ENCODE measurements around the gene RHOBTB3. TPM values are rescaled to one million over a fixed set of nuclear protein-coding genes. Genes with fewer than 3 reads are reported as not detected.

The RHOBTB3 gene
- total RNA-seq, 6 donors from 2014 or later: 42.4 to 104 (median 60.9) TPM

DNA sequence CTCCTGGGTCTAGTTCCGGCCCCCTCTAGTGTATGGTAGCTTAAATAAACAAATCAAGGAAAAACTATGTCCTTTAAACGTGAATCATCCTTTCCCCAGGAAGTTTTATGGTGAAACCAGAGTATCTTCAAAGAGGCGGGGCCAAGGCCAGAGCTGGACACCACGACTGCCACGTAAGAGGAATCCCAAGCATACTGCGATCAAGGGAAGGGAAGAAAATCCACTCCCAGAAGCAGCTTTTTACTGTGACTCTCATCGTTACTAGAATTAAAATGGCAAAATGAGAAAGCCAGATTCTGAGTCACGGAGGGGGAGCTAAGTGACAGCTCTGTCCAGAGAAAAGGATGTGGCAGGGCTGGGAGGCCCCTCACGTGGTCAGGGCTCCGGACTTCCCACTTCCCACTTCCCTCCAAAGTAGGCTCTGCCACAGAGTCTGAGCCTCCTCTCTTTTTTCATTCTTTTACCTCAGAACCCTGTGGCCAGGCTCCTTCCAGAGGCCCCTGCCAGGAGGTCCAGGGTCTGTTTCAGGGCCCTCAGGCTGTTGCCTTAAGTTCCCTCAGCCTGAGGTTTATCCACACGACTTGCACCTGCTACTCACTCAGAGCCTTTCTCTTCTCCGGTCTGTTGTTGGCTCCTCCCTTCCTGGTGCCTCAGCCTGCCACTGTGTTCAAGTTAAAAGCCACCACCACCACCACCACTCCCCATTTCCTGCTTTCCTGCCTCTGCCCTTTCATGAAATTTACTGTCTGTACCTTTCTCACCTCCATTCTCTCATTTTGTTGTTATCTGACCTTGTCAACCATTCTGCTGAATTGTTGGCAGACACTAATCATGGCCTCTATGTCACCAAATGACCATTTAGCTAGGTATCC, 92.8 kb downstream of the RHOBTB3 start:
- H3K36me3 ChIP-seq: no peaks in the 10 kb centered on the region
- no peaks in the 10 kb centered on the region for H3K9me3 ChIP-seq
- 30 to 32% methylated on average over 12 of the region's 12 CpGs for WGBS, 2 donors
- ATAC-seq (ENCODE audit: low FRiP score in 2 of 2): peak; percentile 67 to 79
- DNase-seq: peak in 1 of 2 donors; percentile 84
- no peaks in the 10 kb centered on the region for H3K27me3 ChIP-seq
- peak overlapping the region; percentile 89 to 97 (median 94) for H3K27ac ChIP-seq
- H3K4me1 ChIP-seq: peaks cover 38 to 75% (median 50%) of the 10 kb centered on the region in 4 donors
- TF ChIP-seq EP300 (IDR thresholded peaks at IDR 0.05) (no peak), POLR2A (IDR thresholded peaks at IDR 0.05) (peak in 2 of 4 donors; percentile 35 to 48), POLR2AphosphoS5 (IDR thresholded peaks at IDR 0.05) (peak; percentile 48 to 58)
- H3K4me3 ChIP-seq: peak overlapping the region in 3 of 4 donors; percentile 72 to 74 (median 73)

DNA sequence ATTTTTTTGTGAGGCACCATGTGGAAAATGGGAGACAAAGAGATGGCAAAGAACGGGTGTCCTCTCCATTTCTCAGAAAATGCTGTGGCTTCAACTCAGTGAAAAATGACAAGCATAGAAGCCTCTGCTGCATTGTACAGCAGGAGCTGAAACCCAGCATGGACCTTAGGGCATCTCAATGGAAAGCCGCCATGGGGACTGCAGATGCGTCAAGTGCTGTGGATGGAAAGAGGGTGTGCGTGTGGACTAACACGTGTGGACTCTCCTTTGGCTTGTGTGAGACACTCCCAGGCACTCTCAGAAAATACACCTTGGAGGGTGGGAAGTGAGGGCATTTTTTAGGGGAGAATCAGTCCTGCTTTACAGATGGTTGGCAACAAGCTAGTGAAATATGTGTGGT, 93.6 kb downstream of the RHOBTB3 start:
- Histone ChIP-seq H3K4me1 (peaks cover 35 to 67% (median 42%) of the 10 kb centered on the region in 4 donors), H3K9me3 (no peaks in the 10 kb centered on the region), H3K4me3 (no peak overlapping the region), H3K36me3 (no peaks in the 10 kb centered on the region), H3K27ac (peak overlapping the region; percentile 89 to 97 (median 94)), H3K27me3 (no peaks in the 10 kb centered on the region)
- no peak for ATAC-seq (ENCODE audit: low FRiP score in 2 of 2)
- 90 to 94% methylated on average over 5 of the region's 5 CpGs for WGBS, 2 donors
- TF ChIP-seq POLR2AphosphoS5 (IDR thresholded peaks at IDR 0.05) (no peak), POLR2A (IDR thresholded peaks at IDR 0.05) (no peak), EP300 (IDR thresholded peaks at IDR 0.05) (no peak)
- TF ChIP-seq, protein P1, sequence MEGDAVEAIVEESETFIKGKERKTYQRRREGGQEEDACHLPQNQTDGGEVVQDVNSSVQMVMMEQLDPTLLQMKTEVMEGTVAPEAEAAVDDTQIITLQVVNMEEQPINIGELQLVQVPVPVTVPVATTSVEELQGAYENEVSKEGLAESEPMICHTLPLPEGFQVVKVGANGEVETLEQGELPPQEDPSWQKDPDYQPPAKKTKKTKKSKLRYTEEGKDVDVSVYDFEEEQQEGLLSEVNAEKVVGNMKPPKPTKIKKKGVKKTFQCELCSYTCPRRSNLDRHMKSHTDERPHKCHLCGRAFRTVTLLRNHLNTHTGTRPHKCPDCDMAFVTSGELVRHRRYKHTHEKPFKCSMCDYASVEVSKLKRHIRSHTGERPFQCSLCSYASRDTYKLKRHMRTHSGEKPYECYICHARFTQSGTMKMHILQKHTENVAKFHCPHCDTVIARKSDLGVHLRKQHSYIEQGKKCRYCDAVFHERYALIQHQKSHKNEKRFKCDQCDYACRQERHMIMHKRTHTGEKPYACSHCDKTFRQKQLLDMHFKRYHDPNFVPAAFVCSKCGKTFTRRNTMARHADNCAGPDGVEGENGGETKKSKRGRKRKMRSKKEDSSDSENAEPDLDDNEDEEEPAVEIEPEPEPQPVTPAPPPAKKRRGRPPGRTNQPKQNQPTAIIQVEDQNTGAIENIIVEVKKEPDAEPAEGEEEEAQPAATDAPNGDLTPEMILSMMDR (IDR thresholded peaks at IDR 0.05): no peak
- no peak for DNase-seq

DNA sequence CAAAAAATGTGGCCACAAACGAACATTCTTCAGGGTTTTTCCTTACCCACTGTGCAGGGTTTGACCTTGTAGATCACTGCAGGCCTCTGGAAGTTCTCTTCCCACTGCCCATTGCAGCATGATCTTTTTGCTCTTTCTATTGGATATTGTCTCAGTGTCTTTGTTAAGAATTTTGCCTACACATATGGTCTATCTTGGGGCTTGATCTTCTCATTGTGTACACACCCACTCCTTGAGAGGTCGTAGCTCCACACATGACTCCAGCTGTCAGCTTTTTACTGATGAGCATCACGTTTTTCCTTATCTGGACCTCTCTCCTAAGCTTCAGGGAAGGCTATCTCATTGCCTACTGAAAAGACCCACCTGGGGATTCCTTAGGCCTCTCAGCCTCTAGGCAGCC, 94.4 kb downstream of the RHOBTB3 start:
- Histone ChIP-seq H3K9me3 (no peaks in the 10 kb centered on the region), H3K27ac (no peak overlapping the region), H3K4me1 (peaks cover 30 to 60% (median 37%) of the 10 kb centered on the region in 4 donors), H3K27me3 (no peaks in the 10 kb centered on the region), H3K36me3 (no peaks in the 10 kb centered on the region), H3K4me3 (no peak overlapping the region)
- DNase-seq (no peak), ATAC-seq (ENCODE audit: low FRiP score in 2 of 2) (no peak)
- 60 to 63% methylated on average over 3 of the region's 3 CpGs for WGBS, 2 donors
- TF ChIP-seq, protein P1 (IDR thresholded peaks at IDR 0.05): no peak
- TF ChIP-seq EP300 (IDR thresholded peaks at IDR 0.05): no peak

DNA sequence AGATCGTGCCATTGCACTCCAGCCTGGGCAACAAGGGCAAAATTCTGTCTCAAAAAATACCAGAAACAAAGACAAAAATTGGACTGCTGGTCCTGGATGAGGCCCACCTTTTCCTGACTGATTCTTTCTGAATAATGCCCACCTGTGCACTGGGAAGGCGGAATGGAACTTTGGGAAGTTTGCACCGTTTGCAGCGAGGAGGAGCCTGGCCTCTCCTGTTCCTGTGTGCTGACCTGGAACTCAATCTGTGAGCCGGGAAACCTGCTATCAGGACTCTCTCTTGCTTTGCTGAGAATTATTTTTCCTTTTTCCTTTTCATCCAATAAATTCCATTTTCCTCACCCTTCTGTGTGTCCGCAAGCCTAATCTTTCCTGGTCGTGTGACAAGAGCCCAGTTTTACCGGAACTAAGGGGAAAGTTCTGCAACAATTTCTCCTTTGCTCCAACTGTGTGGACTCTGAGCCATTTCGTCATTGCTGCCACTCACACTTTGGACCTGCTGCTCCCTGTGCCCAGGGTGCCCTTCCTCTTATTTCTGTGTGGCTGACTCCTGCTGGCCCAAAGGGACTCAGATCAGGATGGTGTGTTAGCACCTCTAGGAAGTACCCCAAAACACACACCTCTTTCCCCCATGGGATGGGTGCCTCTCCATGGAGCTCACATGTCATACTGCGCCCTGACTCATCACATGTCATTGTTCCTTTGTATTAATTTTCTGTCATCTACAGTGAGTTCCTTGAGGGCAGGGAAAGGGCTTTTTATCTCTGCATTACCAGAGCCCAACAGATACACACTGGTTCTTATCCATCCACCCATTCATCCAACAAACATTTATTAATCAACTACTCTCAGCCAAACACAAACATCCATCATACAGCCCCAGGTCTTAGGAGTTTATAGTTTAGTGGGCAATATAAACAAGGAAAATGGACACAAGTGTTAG, 96.1 kb downstream of the RHOBTB3 start:
- Histone ChIP-seq H3K4me1 (peaks cover 19 to 47% (median 27%) of the 10 kb centered on the region in 4 donors), H3K4me3 (no peak overlapping the region), H3K9me3 (no peaks in the 10 kb centered on the region), H3K27me3 (no peaks in the 10 kb centered on the region), H3K27ac (peak overlapping the region in 1 of 4 donors; percentile 27), H3K36me3 (no peaks in the 10 kb centered on the region)
- TF ChIP-seq EP300 (IDR thresholded peaks at IDR 0.05): no peak
- TF ChIP-seq, protein P1 (IDR thresholded peaks at IDR 0.05): no peak
- no peak for TF ChIP-seq POLR2AphosphoS5 (IDR thresholded peaks at IDR 0.05)
- no peak for TF ChIP-seq POLR2A (IDR thresholded peaks at IDR 0.05)
- 74 to 90% methylated on average over 10 of the region's 10 CpGs for WGBS, 2 donors
- no peak for ATAC-seq (ENCODE audit: low FRiP score in 2 of 2)
- DNase-seq: peak in 1 of 2 donors; percentile 77

DNA sequence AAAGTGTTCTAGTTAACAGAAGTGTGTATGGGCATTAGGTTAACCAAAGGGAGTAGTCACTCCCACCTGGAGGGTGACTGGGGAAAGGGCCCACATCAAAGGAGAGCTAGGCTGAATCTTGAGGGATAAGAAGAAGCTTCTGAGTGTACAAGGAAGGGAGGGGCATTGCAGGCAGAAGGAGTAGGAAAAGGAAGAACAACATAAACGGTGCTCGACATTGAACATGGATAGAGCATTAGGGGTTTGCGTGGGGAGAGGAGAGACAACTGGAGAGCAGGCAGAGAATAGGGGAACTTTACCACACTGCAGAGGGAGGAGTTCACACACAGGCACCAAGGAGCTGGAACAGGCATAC, 96.7 kb downstream of the RHOBTB3 start:
- Histone ChIP-seq H3K27me3 (no peaks in the 10 kb centered on the region), H3K4me3 (no peak overlapping the region), H3K9me3 (no peaks in the 10 kb centered on the region), H3K27ac (peak overlapping the region in 1 of 4 donors; percentile 27), H3K4me1 (peaks cover 21 to 44% (median 26%) of the 10 kb centered on the region in 4 donors), H3K36me3 (no peaks in the 10 kb centered on the region)
- no peak for ATAC-seq (ENCODE audit: low FRiP score in 2 of 2)
- TF ChIP-seq, protein P1 (IDR thresholded peaks at IDR 0.05): no peak
- TF ChIP-seq EP300 (IDR thresholded peaks at IDR 0.05) (no peak), POLR2AphosphoS5 (IDR thresholded peaks at IDR 0.05) (no peak), POLR2A (IDR thresholded peaks at IDR 0.05) (no peak)
- 45 to 57% methylated on average over 3 of the region's 3 CpGs for WGBS, 2 donors
- no peak for DNase-seq
